ENCODE measurements around the gene TTC34. TPM values are rescaled to one million over a fixed set of nuclear protein-coding genes. Genes with fewer than 3 reads are reported as not detected.

Gene TTC34
- total RNA-seq, 1 donor from 2014 or later = under 0.01 TPM

- FAIRE-seq = no peak
- DNase-seq (ENCODE audit: low spot score in 2 of 2) = no peak
These were observed 28.5 kb upstream of the TTC34 start for GRCh38 chr1:2829846-2830615.

- no peak for FAIRE-seq
- no peak for DNase-seq (ENCODE audit: low spot score in 2 of 2)
These were observed 27.2 kb upstream of the TTC34 start for GRCh38 chr1:2828586-2829250.

- no peak for FAIRE-seq
- DNase-seq (ENCODE audit: low spot score in 2 of 2) = no peak
These were observed 25.3 kb upstream of the TTC34 start for GRCh38 chr1:2826736-2827292.

- no peak for FAIRE-seq
These were observed 24.8 kb upstream of the TTC34 start for GRCh38 chr1:2826316-2826715.

GRCh38 chr1:2825487-2826189, 24.1 kb upstream of the TTC34 start:
- DNase-seq (ENCODE audit: low spot score in 2 of 2) = no peak
- FAIRE-seq = no peak

More at GRCh38 chr1:2826316-2826715, 24.8 kb upstream of the TTC34 start:
- DNase-seq (ENCODE audit: low spot score in 2 of 2) = no peak

GRCh38 chr1:2824999-2825398, 23.5 kb upstream of the TTC34 start:
- FAIRE-seq (no peak), DNase-seq (ENCODE audit: low spot score in 2 of 2) (no peak)

- no peak for DNase-seq (ENCODE audit: low spot score in 2 of 2)
- no peak for FAIRE-seq
These were observed 22.6 kb upstream of the TTC34 start for GRCh38 chr1:2823921-2824610.

- no peak for DNase-seq (ENCODE audit: low spot score in 2 of 2)
- FAIRE-seq = no peak
These were observed 21.2 kb upstream of the TTC34 start for GRCh38 chr1:2822621-2823145.

- FAIRE-seq (no peak), DNase-seq (ENCODE audit: low spot score in 2 of 2) (peak; percentile 65 to 83)
These were observed 20.6 kb upstream of the TTC34 start for GRCh38 chr1:2821966-2822620.

- FAIRE-seq (no peak), DNase-seq (ENCODE audit: low spot score in 2 of 2) (no peak)
These were observed 20.0 kb upstream of the TTC34 start for GRCh38 chr1:2821373-2821955.

- DNase-seq (ENCODE audit: low spot score in 2 of 2) = no peak
- no peak for FAIRE-seq
These were observed 19.4 kb upstream of the TTC34 start for GRCh38 chr1:2820731-2821372.

GRCh38 chr1:2819831-2820730, 18.6 kb upstream of the TTC34 start:
- FAIRE-seq = no peak

GRCh38 chr1:2819429-2819828, 17.9 kb upstream of the TTC34 start:
- DNase-seq (ENCODE audit: low spot score in 2 of 2) (no peak), FAIRE-seq (no peak)

More at GRCh38 chr1:2819831-2820730, 18.6 kb upstream of the TTC34 start:
- DNase-seq (ENCODE audit: low spot score in 2 of 2) = no peak

GRCh38 chr1:2817784-2818564, 16.5 kb upstream of the TTC34 start:
- DNase-seq (ENCODE audit: low spot score in 2 of 2) (no peak), FAIRE-seq (no peak)

GRCh38 chr1:2816786-2817185, 15.3 kb upstream of the TTC34 start:
- no peak for FAIRE-seq
- DNase-seq (ENCODE audit: low spot score in 2 of 2) = no peak

- FAIRE-seq = no peak
- no peak for DNase-seq (ENCODE audit: low spot score in 2 of 2)
These were observed 14.1 kb upstream of the TTC34 start for GRCh38 chr1:2815551-2815950.

- DNase-seq (ENCODE audit: low spot score in 2 of 2) = no peak
- FAIRE-seq = no peak
These were observed 13.1 kb upstream of the TTC34 start for GRCh38 chr1:2814511-2815075.
